Activated T-helper 2 cell treated with anti-CD3 and anti-CD28 coated beads, Interferon-gamma antibody, Interleukin-2, Interleukin-4, amounts not matched to agents 10 μg/mL and 5 μg/mL and 100 μg/mL, durations not matched to agents 14 hours and 24 hours and 36 hours (primary cell): ENCODE measurements around the gene EGR1. TPM values are rescaled to one million over a fixed set of nuclear protein-coding genes. Genes with fewer than 3 reads are reported as not detected.

Experiments used
- DNase-seq: peaks from one replicate; pipeline ENCODE4 v3.0.0; 2021; ENCODE audit warnings: low spot score
- H3K27ac Mint-ChIP-seq: one replicate; pipeline ENCODE4 v1.8.0; 2021; ENCODE audit warnings: mixed read lengths
- H3K27me3 Mint-ChIP-seq: one replicate; pipeline ENCODE4 v1.8.0; 2021; ENCODE audit warnings: low read depth, mixed read lengths
- H3K36me3 Mint-ChIP-seq: one replicate; pipeline ENCODE4 v1.8.0; 2021; ENCODE audit warnings: low read depth, mixed read lengths
- H3K4me1 Mint-ChIP-seq: one replicate; pipeline ENCODE4 v1.8.0; 2021; ENCODE audit warnings: low read depth, mixed read lengths
- H3K4me3 Mint-ChIP-seq: one replicate; pipeline ENCODE4 v1.8.0; 2021; ENCODE audit warnings: low read depth, mild to moderate bottlenecking, moderate library complexity, mixed read lengths
- H3K9me3 Mint-ChIP-seq: one replicate; pipeline ENCODE4 v1.8.0; 2021; ENCODE audit warnings: mixed read lengths
- intact Hi-C: fragments of 100-400 bp; cut with micrococcal nuclease; formaldehyde crosslinking; loops from one replicate; pipeline ENCODE4 v1.15.1; 2023
- total RNA-seq: library from RNA; stranded (reverse); gene quantifications from 2 replicates; pipeline ENCODE4 v1.2.3, GENCODE V29; 2022

The EGR1 gene
- total RNA-seq, 1 donor from 2014 or later = 43.0 TPM

DNA sequence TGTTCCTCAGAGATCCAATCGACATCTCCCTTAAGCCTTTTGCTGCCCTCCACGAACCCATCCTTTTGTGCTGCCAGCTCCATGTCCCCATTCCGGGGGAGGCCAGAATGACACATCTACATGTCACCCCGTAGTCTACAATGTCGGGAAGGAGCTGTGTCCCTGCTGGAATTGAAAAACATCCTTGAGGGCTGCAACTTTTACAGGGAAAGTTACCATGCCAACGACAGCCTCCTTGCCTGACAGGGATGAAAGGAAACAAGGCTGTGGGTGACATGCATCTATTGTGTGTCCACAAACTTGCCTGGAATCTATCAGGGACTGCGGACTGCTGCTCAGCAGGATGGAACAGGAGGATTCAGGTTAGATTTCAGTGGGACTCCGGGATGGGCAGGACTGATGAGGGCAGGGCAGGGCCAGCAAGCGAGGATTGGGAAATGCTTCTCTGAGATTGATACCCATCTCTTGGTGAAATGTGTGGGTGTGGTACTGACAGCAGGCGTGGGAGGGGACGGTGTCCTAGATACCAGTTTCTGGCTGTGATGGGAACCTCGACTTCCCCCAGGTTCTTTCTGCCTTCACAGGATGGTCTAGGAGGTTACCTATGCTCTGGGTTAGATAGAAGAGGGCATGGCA lies 25.5 kb downstream of the EGR1 start:
- Mint-ChIP-seq H3K36me3 (no peaks in the 10 kb centered on the region), H3K4me3 (peak overlapping the region; percentile 23), H3K27ac (no peak overlapping the region), H3K27me3 (peaks cover 21% of the 10 kb centered on the region), H3K4me1 (peaks cover 14% of the 10 kb centered on the region), H3K9me3 (no peaks in the 10 kb centered on the region)
- intact Hi-C loops = loop anchor here (10.0 kb wide), 1 partner anchor 316 kb away; the partner anchor contains the start of genes BRD8 and KIF20A
- DNase-seq = no peak

DNA sequence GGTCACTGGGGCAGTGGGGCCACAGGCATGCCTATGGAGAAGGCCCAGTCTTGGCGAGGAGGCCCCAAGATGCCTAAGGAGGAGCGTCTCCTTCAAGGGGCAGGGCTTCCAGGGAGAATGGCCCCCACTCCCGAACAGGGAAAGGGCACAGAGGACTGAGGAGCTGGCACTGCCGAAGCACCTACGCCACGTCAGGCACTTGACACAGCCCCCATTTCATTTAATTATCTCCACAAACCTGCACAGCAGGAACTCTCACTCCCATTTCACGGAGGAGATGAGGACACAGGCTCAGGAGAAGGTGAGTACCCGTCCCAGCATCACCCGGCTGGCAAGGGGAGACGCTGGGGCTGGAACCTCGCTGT lies 26.0 kb downstream of the EGR1 start:
- peak overlapping the region; percentile 37 for H3K4me3 Mint-ChIP-seq
- no peaks in the 10 kb centered on the region for H3K9me3 Mint-ChIP-seq
- peaks cover 21% of the 10 kb centered on the region for H3K27me3 Mint-ChIP-seq
- H3K4me1 Mint-ChIP-seq = peaks cover 14% of the 10 kb centered on the region
- DNase-seq = no peak
- intact Hi-C loops = loop anchor here (10.0 kb wide), 1 partner anchor 316 kb away; the partner anchor contains the start of genes BRD8 and KIF20A
- no peak overlapping the region for H3K27ac Mint-ChIP-seq
- H3K36me3 Mint-ChIP-seq = no peaks in the 10 kb centered on the region

DNA sequence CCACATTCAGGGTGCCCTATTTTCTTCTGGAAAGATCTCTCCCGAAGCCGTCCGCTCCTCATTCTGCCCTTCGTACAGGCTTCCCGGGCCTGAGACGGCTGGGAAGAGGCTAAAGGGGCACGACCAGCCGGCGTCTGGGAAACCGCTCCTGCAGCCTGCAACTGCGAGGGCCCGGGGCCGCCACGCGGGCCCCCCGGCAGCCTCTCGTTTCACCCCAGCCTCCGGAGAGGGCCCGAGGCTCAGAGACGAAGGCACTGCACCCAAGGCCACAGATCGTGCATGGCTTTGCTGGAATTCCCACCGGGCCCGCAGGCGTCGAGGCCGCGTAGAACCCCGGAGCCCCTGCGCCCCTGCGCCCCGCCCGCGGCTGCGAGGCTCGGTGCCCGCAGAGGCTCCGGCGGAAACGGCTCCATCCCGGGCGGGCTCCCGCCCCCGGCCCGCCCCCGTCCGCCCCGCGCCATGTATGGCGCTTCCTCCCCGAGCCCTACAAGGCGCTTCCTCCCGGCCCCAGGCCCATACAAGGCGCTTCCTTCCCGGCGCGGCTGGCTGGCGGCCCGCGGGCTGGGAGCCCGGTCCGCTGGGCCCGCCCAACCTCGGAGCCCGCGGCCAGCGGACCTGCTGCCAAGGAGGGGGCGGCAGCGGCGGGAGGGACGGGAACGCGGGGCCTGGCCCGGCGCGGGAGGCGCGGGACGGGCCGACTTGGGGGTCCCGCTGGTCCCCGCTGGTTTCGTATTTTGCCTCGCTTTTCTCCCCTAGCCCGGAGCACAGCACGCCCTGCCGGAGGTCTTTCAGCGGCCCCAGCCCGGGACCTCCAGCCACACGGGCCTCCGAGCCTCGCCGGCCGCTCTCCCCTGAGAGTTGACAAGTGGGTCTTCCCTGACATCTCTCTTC lies 26.6 kb downstream of the EGR1 start:
- Mint-ChIP-seq H3K4me1 (peaks cover 14% of the 10 kb centered on the region), H3K27me3 (peaks cover 21% of the 10 kb centered on the region), H3K36me3 (no peaks in the 10 kb centered on the region), H3K9me3 (no peaks in the 10 kb centered on the region), H3K27ac (no peak overlapping the region), H3K4me3 (peak overlapping the region; percentile 91)
- peak; percentile 81 for DNase-seq
- intact Hi-C loops = loop anchor here (1.0 to 10.0 kb wide), 3 partner anchors 27 to 317 kb away; partner anchors contain the start of genes BRD8, EGR1, ETF1 and KIF20A

DNA sequence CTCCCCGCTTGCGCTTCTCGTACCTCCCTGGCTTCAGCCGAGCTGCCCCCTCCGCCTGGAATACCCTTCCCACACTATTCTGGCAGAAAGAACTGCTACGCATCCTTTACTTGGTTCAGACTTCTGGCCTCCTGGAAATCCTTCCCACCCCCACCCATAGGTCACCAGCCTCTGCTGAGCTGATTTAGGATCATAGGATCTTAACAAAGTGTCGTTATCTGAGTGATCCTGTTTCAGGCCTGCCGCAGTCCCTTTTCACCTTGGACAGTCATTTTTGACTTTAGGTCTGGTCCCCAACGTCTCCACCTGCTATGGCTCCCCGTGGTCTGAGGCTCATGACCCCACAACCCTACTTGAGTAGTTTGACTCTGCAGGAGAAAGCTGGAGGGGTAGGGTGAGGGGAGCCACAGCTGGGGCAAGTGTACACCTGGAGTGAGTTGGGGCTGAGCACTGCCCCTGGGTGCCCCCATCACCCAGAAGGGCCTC lies 27.3 kb downstream of the EGR1 start:
- no peaks in the 10 kb centered on the region for H3K36me3 Mint-ChIP-seq
- H3K4me1 Mint-ChIP-seq = peaks cover 12% of the 10 kb centered on the region
- H3K4me3 Mint-ChIP-seq = peak overlapping the region; percentile 91
- H3K9me3 Mint-ChIP-seq = no peaks in the 10 kb centered on the region
- intact Hi-C loops = loop anchor here (1.0 to 10.0 kb wide), 3 partner anchors 27 to 318 kb away; partner anchors contain the start of genes BRD8, EGR1, ETF1 and KIF20A
- peaks cover 21% of the 10 kb centered on the region for H3K27me3 Mint-ChIP-seq
- DNase-seq = no peak
- peak overlapping the region; percentile 69 for H3K27ac Mint-ChIP-seq

DNA sequence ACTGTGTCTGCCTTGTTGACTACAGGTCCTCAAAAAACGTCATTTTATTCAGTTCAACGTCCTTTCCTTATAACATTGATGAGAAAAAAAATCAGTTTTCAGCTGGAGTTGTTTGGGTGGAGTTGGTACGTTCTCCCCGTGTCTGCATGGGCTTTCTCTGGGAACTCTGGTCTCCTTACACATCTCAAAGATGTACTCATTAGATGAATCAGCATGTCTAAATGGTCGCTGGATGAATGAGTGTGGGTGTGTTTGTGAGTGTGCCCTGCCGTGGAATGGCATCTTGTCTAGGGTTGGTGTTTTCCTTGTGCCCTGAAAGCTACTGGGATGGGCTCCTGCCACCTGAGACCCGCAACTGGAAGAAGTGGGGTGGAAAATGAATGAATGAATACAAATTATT lies 30.1 kb downstream of the EGR1 start:
- Mint-ChIP-seq H3K4me3 (no peak overlapping the region), H3K36me3 (no peaks in the 10 kb centered on the region), H3K4me1 (peaks cover 12% of the 10 kb centered on the region), H3K9me3 (no peaks in the 10 kb centered on the region), H3K27ac (no peak overlapping the region), H3K27me3 (peaks cover 9% of the 10 kb centered on the region)
- DNase-seq = no peak
- intact Hi-C loops = loop anchor here (10.0 kb wide), 1 partner anchor 321 kb away; the partner anchor contains the start of genes BRD8 and KIF20A

DNA sequence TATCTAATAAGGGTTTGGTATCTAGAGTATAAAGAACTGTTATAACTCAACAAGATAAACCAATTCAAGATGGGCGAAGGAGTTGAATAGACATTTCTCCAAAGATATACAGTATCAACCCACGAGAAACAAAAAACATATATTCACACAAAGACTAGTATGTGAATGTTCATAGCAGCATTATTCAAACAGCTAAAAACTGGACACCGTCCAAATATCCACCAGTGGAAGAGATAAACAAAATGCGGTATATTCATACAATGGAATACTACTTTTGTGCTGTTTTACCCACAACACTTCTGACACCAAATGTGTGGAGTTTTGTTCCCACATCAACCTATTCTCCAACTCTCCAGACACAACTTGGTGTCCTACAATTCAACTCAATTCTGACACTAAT lies 33.1 kb downstream of the EGR1 start:
- DNase-seq = no peak
- no peaks in the 10 kb centered on the region for H3K4me1 Mint-ChIP-seq
- no peaks in the 10 kb centered on the region for H3K27me3 Mint-ChIP-seq
- no peaks in the 10 kb centered on the region for H3K9me3 Mint-ChIP-seq
- intact Hi-C loops = loop anchor here (10.0 kb wide), 1 partner anchor 324 kb away; the partner anchor contains the start of genes BRD8 and KIF20A
- H3K4me3 Mint-ChIP-seq = no peak overlapping the region
- H3K27ac Mint-ChIP-seq = no peak overlapping the region
- no peaks in the 10 kb centered on the region for H3K36me3 Mint-ChIP-seq

DNA sequence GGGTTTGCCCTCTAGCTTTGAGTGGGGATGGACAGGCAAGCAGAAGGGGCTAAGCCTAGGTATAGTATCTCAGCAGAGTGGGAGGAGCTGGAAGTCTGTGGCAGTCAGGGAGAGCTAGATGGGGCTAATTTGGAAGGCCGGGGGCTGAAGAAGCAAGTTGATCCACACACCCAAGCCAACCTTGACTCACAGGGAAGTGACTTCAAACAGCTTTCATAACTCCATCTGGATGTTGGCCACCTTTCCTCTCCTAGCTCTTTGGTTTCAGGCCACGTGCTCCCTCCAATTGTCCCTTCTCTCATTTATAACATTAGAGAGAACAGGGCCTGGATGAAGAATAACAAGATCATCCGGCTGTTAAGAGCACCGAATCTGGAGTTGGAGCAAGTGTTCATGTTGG lies 36.8 kb downstream of the EGR1 start:
- intact Hi-C loops = no loop called here
- H3K9me3 Mint-ChIP-seq = no peaks in the 10 kb centered on the region
- peaks cover 3% of the 10 kb centered on the region for H3K4me1 Mint-ChIP-seq
- no peak for DNase-seq
- peaks cover 6% of the 10 kb centered on the region for H3K36me3 Mint-ChIP-seq
- no peak overlapping the region for H3K4me3 Mint-ChIP-seq
- no peaks in the 10 kb centered on the region for H3K27me3 Mint-ChIP-seq
- H3K27ac Mint-ChIP-seq = no peak overlapping the region

DNA sequence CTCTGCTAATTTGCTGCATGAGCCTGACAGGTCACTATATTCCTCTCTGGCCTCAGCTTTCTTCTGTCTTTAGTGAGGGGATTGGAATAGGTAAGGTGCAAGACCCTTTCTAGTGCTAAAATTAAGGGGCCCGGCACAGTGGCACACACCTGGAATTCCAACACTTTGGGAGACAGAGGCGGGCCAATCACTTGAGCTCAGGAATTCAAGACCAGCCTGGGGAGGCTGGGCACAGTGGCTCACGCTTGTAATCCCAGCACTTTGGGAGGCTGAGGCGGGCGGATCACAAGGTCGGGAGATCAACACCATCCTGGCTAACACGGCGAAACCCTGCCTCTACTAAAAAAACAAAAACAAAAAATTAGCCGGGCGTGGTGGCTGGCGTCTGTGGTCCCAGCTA lies 37.2 kb downstream of the EGR1 start:
- peaks cover 3% of the 10 kb centered on the region for H3K4me1 Mint-ChIP-seq
- intact Hi-C loops = no loop called here

DNA sequence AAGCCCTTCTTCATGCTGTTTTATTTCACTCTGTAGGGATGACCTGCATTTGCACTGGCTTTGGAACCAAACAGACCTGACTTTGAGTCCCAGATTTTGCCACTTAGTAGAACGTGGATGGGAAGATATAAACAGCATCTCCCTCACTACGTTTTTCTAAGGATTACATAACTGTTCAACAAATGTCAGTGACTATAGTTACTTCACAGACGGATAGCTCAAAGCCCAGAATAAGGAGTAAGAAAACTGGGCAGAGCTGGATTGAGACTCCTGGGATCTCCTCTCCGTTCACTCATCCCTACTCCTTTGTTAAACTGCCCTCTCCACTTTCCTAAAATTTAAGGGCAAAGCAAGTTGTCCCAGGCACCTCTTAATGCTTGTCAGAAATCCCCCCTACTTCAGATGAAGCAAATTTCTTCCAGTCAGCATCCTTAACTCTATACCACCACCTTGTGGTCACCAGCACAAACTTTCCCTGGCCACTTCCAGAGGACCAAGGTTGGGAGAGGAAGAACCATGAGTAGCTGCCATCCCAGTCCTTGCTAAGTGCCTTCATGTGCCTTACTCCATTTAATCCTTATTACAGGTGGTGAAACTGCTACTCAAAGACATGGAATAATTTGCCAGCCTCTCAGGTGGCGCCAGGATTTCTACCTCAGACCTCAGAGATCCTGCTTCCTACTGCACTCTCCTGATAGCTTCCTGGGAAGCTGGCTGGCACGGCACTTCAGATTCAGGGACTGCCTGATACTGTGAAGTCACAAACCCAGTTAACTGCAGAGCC lies 38.4 kb downstream of the EGR1 start:
- H3K27ac Mint-ChIP-seq = no peak overlapping the region
- no peak overlapping the region for H3K4me3 Mint-ChIP-seq
- peaks cover 3% of the 10 kb centered on the region for H3K4me1 Mint-ChIP-seq
- intact Hi-C loops = loop anchor here (1.0 kb wide), 1 partner anchor 53 kb away; no protein-coding TSS in a partner anchor
- peaks cover 21% of the 10 kb centered on the region for H3K36me3 Mint-ChIP-seq
- DNase-seq = no peak
- H3K9me3 Mint-ChIP-seq = no peaks in the 10 kb centered on the region
- H3K27me3 Mint-ChIP-seq = no peaks in the 10 kb centered on the region

More for the DNA sequence above, 37.2 kb downstream of the EGR1 start:
- Mint-ChIP-seq H3K27ac (no peak overlapping the region), H3K9me3 (no peaks in the 10 kb centered on the region), H3K4me3 (no peak overlapping the region), H3K27me3 (no peaks in the 10 kb centered on the region), H3K36me3 (peaks cover 10% of the 10 kb centered on the region)
- DNase-seq = no peak

DNA sequence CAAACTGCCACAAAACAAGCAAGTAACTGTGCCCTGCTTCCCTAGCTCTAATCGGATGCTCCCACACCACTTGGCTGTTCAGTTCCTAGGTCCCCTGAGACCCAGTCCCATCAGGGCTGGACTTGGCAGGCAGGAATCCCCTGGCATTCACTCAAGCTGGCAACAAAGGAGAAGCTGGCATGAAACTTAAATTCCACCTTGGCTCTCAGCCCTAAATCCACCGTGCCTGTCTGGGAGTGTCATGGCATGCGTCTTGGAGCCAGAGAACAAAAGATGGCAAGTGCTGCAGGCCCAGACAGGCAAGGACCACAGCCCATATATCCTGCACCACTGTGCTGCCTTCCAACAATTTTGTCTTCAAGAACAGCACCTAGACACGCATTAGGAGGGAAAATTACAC lies 39.5 kb downstream of the EGR1 start:
- no peaks in the 10 kb centered on the region for H3K27me3 Mint-ChIP-seq
- no peak overlapping the region for H3K27ac Mint-ChIP-seq
- no peak for DNase-seq
- H3K36me3 Mint-ChIP-seq = peaks cover 29% of the 10 kb centered on the region
- intact Hi-C loops = no loop called here
- H3K4me3 Mint-ChIP-seq = no peak overlapping the region
- H3K4me1 Mint-ChIP-seq = peaks cover 4% of the 10 kb centered on the region
- no peaks in the 10 kb centered on the region for H3K9me3 Mint-ChIP-seq

DNA sequence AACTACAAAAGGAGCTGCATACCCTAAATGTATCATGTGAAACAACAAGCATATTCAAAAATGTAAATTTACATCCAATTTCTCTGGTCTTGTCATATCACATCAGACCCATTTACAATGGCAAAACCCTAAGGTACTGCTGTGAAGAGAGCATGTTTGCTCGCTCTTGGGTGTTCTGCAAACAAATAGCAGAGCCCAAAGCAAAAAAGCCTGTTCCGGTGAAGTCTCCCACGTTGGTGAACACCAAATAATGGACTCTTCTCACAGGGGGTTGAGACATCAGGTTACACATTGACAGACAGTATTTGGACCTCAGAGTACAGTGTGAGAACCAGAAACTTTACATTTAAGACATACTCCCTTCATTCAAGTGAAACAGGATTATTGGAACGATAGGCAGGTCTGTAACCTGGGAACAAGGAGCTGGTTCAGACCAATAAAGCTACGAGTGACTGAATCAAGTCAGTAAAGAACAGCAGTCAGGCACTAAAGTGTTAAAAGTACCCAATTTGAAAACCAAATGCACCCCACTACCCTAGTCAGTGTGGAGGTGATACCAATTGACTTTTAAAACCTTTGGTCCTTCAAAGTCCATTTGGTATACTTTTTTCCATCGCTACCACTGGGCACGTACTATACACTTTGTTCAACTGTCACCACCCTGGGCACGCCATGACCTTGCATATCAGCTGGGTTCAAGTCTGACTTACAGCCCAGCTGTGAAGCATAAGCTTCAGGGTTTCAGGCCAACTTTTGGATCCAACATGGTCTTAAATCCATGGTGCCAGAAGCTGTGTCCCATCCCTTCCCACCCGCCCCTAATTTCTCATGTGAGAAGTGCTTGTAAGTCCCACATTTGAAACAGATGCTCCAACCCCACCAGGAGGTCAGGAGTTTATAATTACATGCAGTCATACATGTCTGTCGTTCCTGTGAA lies 41.4 kb downstream of the EGR1 start:
- H3K4me1 Mint-ChIP-seq = peaks cover 4% of the 10 kb centered on the region
- DNase-seq = no peak
- peaks cover 43% of the 10 kb centered on the region for H3K36me3 Mint-ChIP-seq
- H3K9me3 Mint-ChIP-seq = no peaks in the 10 kb centered on the region
- intact Hi-C loops = no loop called here
- H3K27ac Mint-ChIP-seq = no peak overlapping the region
- H3K4me3 Mint-ChIP-seq = no peak overlapping the region
- no peaks in the 10 kb centered on the region for H3K27me3 Mint-ChIP-seq
